Measurements from ENCODE around the gene FAM124A. TPM values are rescaled to one million over a fixed set of nuclear protein-coding genes. Genes with fewer than 3 reads are reported as not detected.

The FAM124A gene
- total and polyA plus RNA-seq, 2 of the 8 experiments (the other 6 are each of a cell fraction or from before 2014, with no cell fraction given): 40.7 to 49.9 TPM

GRCh38 chr13:51233117-51233826 is 11.1 kb downstream of the FAM124A start:
- POLR2A ChIA-PET (ENCODE audit: partially characterized antibody): interaction anchor here (0.6 to 11.1 kb wide), 13 partner anchors 8 to 268 kb away, joined by 3 to 160 read pairs (median 4); no protein-coding TSS in a partner anchor

More at GRCh38 chr13:51233117-51233826, 11.1 kb downstream of the FAM124A start:
- no peak overlapping the region for H2BK12ac ChIP-seq (ENCODE audit: low read depth, low read length)
- H3K4me2 ChIP-seq (ENCODE audit: insufficient read depth in 1 of 2, low read depth in 2 of 2, low read length in 2 of 2): no peak overlapping the region
- no peaks in the 10 kb centered on the region for H3K23me2 ChIP-seq (ENCODE audit: low read depth, low read length)
- no peak for DNase-seq (ENCODE audit: low read depth in 1 of 2, low spot score in 2 of 2)
- H4K5ac ChIP-seq (ENCODE audit: insufficient read length, low read depth, low read length): no peak overlapping the region
- peaks cover 0 to 4% of the 10 kb centered on the region in 2 experiments for H4K20me1 ChIP-seq (replicated peaks in 1 of 2; ENCODE audit: control insufficient read depth in 1 of 2, insufficient read depth in 2 of 2, low read length in 2 of 2)
- H2BK5ac ChIP-seq (ENCODE audit: low read depth, low read length): no peak overlapping the region
- TF ChIP-seq POLR2A (IDR thresholded peaks at IDR 0.05; ENCODE audit: control extremely low read depth in 1 of 2, low read depth in 2 of 2, low read length in 2 of 2) (no peak), HDAC2 (IDR thresholded peaks at IDR 0.05; ENCODE audit: borderline replicate concordance in 1 of 2, low read depth in 2 of 2, low read length in 2 of 2) (peak in 1 of 2 experiments; percentile 80; a peak in 1 of 4 replicates), SP4 (IDR thresholded peaks at IDR 0.05; ENCODE audit: low read length) (no peak), KDM1A (IDR thresholded peaks at IDR 0.05; ENCODE audit: borderline replicate concordance, low read length) (peak; percentile 88), RAD21 (IDR thresholded peaks at IDR 0.05 in 1 of 2, conservative IDR thresholded peaks at IDR 0.05 in 1 of 2; ENCODE audit: low read depth in 2 of 2, low read length in 2 of 2) (no peak)
- no peak overlapping the region for H4K8ac ChIP-seq (ENCODE audit: extremely low read depth, insufficient read depth, low read length)
- no peak overlapping the region for H3K14ac ChIP-seq (ENCODE audit: insufficient read length)
- WGBS, 2 experiments (ENCODE audit: extremely low coverage in 1 of 2, insufficient coverage in 1 of 2, insufficient read length in 1 of 2, insufficient replicate concordance in 2 of 2, low coverage in 1 of 2, low lambda C conversion rate in 2 of 2, missing lambda C conversion rate in 1 of 2): 76% methylated on average over 7 of the region's 9 CpGs; no CpG with 5 or more reads in 1 of the 2 experiments
- no peak overlapping the region for H3K18ac ChIP-seq (ENCODE audit: extremely low read depth, low read length)
- no peak overlapping the region for H3K56ac ChIP-seq (replicated peaks; ENCODE audit: insufficient read length, low read depth, low read length)
- H3K79me1 ChIP-seq (ENCODE audit: low read depth, low read length): peaks cover 18% of the 10 kb centered on the region; the same call in 1 of the 2 replicates
- no peak overlapping the region for H2AK5ac ChIP-seq (ENCODE audit: low read depth, low read length)
- no peak overlapping the region for H2BK20ac ChIP-seq (ENCODE audit: low read length)
- H3K23ac ChIP-seq (ENCODE audit: insufficient read length): no peak overlapping the region
- CTCF ChIA-PET (ENCODE audit: partially characterized antibody): interaction anchor here (0.6 to 2.4 kb wide), 11 partner anchors 9 to 969 kb away, joined by 3 to 9 read pairs (median 4); no protein-coding TSS in a partner anchor
- no peak overlapping the region for H3K27ac ChIP-seq (ENCODE audit: low read depth, low read length)
- no peak overlapping the region for H2AFZ ChIP-seq (ENCODE audit: low read length)
- H3K4me1 ChIP-seq (replicated peaks in 1 of 4; ENCODE audit: control insufficient read depth in 3 of 4, insufficient read depth in 4 of 4, low read length in 3 of 4): peaks cover 10 to 24% (median 19%) of the 10 kb centered on the region in 4 experiments
- H2BK120ac ChIP-seq (replicated peaks; ENCODE audit: low read depth, low read length): no peak overlapping the region
- no peak overlapping the region for H2BK15ac ChIP-seq (ENCODE audit: low read length)
- no peak overlapping the region for H3K4me3 ChIP-seq (ENCODE audit: extremely low read depth in 1 of 4, insufficient read depth in 2 of 4, low read depth in 3 of 4, low read length in 4 of 4)
- H3K9ac ChIP-seq (replicated peaks in 1 of 4; ENCODE audit: extremely low read depth in 1 of 4, low read depth in 3 of 4, low read length in 3 of 4): no peak overlapping the region
- H3K9me3 ChIP-seq (ENCODE audit: insufficient read depth in 2 of 2, low read depth in 1 of 2, low read length in 1 of 2): no peaks in the 10 kb centered on the region
- no peak overlapping the region for H4K91ac ChIP-seq (replicated peaks; ENCODE audit: insufficient read length, low read length)
- H3K79me2 ChIP-seq (ENCODE audit: control insufficient read depth in 1 of 2, insufficient read depth in 2 of 2, low read length in 2 of 2): peaks cover 0 to 75% of the 10 kb centered on the region in 2 experiments; a peak in 2 of 4 replicates
- H3K4ac ChIP-seq (replicated peaks; ENCODE audit: insufficient read length, low read depth, low read length): no peak overlapping the region
- FAIRE-seq: no peak
- peaks cover 3 to 49% (median 23%) of the 10 kb centered on the region in 4 experiments; a peak in 6 of 8 replicates for H3K36me3 ChIP-seq (ENCODE audit: control insufficient read depth in 2 of 4, insufficient read depth in 4 of 4, low read length in 3 of 4)
- no peaks in the 10 kb centered on the region for H3K27me3 ChIP-seq (replicated peaks in 1 of 4; ENCODE audit: control insufficient read depth in 3 of 4, extremely low read depth in 1 of 4, insufficient read depth in 3 of 4, low read length in 3 of 4)

All from H1 (cell line).